Smooth muscle cell (in vitro differentiated cells): ENCODE results near the gene TUFT1. TPM values are rescaled to one million over a fixed set of nuclear protein-coding genes. Genes with fewer than 3 reads are reported as not detected.

Source experiments
- DNase-seq: peaks from one replicate; lab custom pipeline; 2025; ENCODE audit not compliant: unreplicated experiment; lab: John Stamatoyannopoulos, UW
- H2AFZ ChIP-seq: fragments of 200-600 bp; sonication (generic); 2 replicates; pipeline ENCODE4 v1.6.0; 2016; ENCODE audit warnings: antibody characterized with exemption, low read depth, mild to moderate bottlenecking
- H3F3A ChIP-seq: fragments of 200-600 bp; sonication (generic); 2 replicates; pipeline ENCODE4 v1.6.0; 2017; ENCODE audit warnings: antibody characterized with exemption, low read depth
- H3K27ac ChIP-seq: fragments of 200-600 bp; sonication (generic); 2 replicates; pipeline ENCODE4 v1.5.1; 2016; ENCODE audit warnings: low read depth, mild to moderate bottlenecking
- H3K27me3 ChIP-seq: fragments of 200-600 bp; sonication (generic); 2 replicates; pipeline ENCODE4 v1.6.1; 2016; ENCODE audit warnings: low read depth, mild to moderate bottlenecking
- H3K36me3 ChIP-seq: fragments of 200-600 bp; sonication (generic); 2 replicates; pipeline ENCODE4 v1.5.1; 2016; ENCODE audit warnings: low read depth
- H3K4me1 ChIP-seq: fragments of 200-600 bp; sonication (generic); 2 replicates; pipeline ENCODE4 v1.5.1; 2016; ENCODE audit warnings: low read depth
- H3K4me2 ChIP-seq: fragments of 200-600 bp; sonication (generic); 2 replicates; pipeline ENCODE4 v1.6.0; 2016; ENCODE audit warnings: mild to moderate bottlenecking
- H3K4me3 ChIP-seq: fragments of 200-600 bp; sonication (generic); 2 replicates; pipeline ENCODE4 v1.5.1; 2016; ENCODE audit warnings: mild to moderate bottlenecking
- H3K79me2 ChIP-seq: fragments of 200-600 bp; sonication (generic); 2 replicates; pipeline ENCODE4 v1.6.0; 2016; ENCODE audit warnings: low read depth, mild to moderate bottlenecking
- H3K9ac ChIP-seq: fragments of 200-600 bp; sonication (generic); 2 replicates; pipeline ENCODE4 v1.6.0; 2016; ENCODE audit warnings: low read depth
- H3K9me3 ChIP-seq: fragments of 200-600 bp; sonication (generic); replicated peaks from 2 replicates; pipeline ENCODE4 v1.5.1; 2016; ENCODE audit warnings: low read depth
- H4K20me1 ChIP-seq: fragments of 200-600 bp; sonication (generic); 2 replicates; pipeline ENCODE4 v1.6.0; 2016; ENCODE audit warnings: low read depth
- CTCF ChIP-seq: fragments of 200-600 bp; sonication (generic); IDR thresholded peaks from 2 replicates; pipeline ENCODE4 v1.5.1; 2017; ENCODE audit warnings: borderline replicate concordance, mild to moderate bottlenecking, antibody characterized with exemption; ENCODE audit not compliant: insufficient read depth, poor library complexity, severe bottlenecking
- WGBS: methylation state at CpG from one replicate; pipeline ENCODE4 v1.1.7; 2016; ENCODE audit warnings: low lambda C conversion rate; 5-methylcytosine and 5-hydroxymethylcytosine counted together
- polyA plus RNA-seq: library from polyadenylated mRNA; unstranded; fragments of >200 nt; fragmentation: Nextera tagmentation; extraction: Ambion mirVana; gene quantifications from 2 replicates; pipeline ENCODE4 v1.2.1, GENCODE V29; 2016
- total RNA-seq: library from RNA; depleted of rRNA; stranded (reverse); fragments of >200 nt; gene quantifications from 2 replicates; pipeline ENCODE4 v1.2.3, GENCODE V29; 2014

The TUFT1 gene
- total and polyA plus RNA-seq, 2 experiments from 2014 or later, result 15.1 to 20.0 TPM

GRCh38 chr1:151621351-151621750 is 81.2 kb downstream of the TUFT1 start:
- no peaks in the 10 kb centered on the region for H3K36me3 ChIP-seq
- peak overlapping the region; percentile 75 for H3K27ac ChIP-seq
- no peak for TF ChIP-seq CTCF
- no peak for DNase-seq
- peaks cover 41% of the 10 kb centered on the region for H3F3A ChIP-seq
- no peak overlapping the region for H3K4me3 ChIP-seq
- peaks cover 86% of the 10 kb centered on the region for H4K20me1 ChIP-seq
- H3K27me3 ChIP-seq, result no peaks in the 10 kb centered on the region
- H2AFZ ChIP-seq, result no peak overlapping the region
- WGBS, result 29% methylated on average over 2 of the region's 2 CpGs
- H3K79me2 ChIP-seq, result peaks cover 88% of the 10 kb centered on the region
- peaks cover 26% of the 10 kb centered on the region for H3K4me1 ChIP-seq
- peak overlapping the region; percentile 35 for H3K4me2 ChIP-seq
- no peaks in the 10 kb centered on the region for H3K9me3 ChIP-seq
- H3K9ac ChIP-seq, result no peak overlapping the region

GRCh38 chr1:151624783-151625182 is 84.7 kb downstream of the TUFT1 start:
- Histone ChIP-seq H3K9ac (no peak overlapping the region), H3F3A (peaks cover 27% of the 10 kb centered on the region), H3K9me3 (no peaks in the 10 kb centered on the region), H3K27ac (no peak overlapping the region), H3K4me1 (peaks cover 19% of the 10 kb centered on the region), H2AFZ (no peak overlapping the region), H4K20me1 (peaks cover 63% of the 10 kb centered on the region), H3K36me3 (no peaks in the 10 kb centered on the region), H3K4me2 (no peak overlapping the region), H3K4me3 (no peak overlapping the region), H3K27me3 (no peaks in the 10 kb centered on the region), H3K79me2 (peaks cover 90% of the 10 kb centered on the region)
- TF ChIP-seq CTCF, result no peak
- WGBS, result 86% methylated on average over 3 of the region's 3 CpGs
- no peak for DNase-seq

- Histone ChIP-seq H3K4me3 (no peak overlapping the region), H3K9ac (no peak overlapping the region), H3K27ac (no peak overlapping the region), H3F3A (peaks cover 8% of the 10 kb centered on the region), H3K27me3 (no peaks in the 10 kb centered on the region), H2AFZ (no peak overlapping the region), H3K36me3 (no peaks in the 10 kb centered on the region), H3K9me3 (no peaks in the 10 kb centered on the region), H4K20me1 (peaks cover 47% of the 10 kb centered on the region), H3K4me2 (no peak overlapping the region), H3K4me1 (peaks cover under 1% of the 10 kb centered on the region), H3K79me2 (peaks cover 93% of the 10 kb centered on the region)
- no peak for DNase-seq
- TF ChIP-seq CTCF, result no peak
- 96% methylated on average over 3 of the region's 3 CpGs for WGBS
These were observed 86.7 kb downstream of the TUFT1 start for GRCh38 chr1:151626740-151627334.

GRCh38 chr1:151629278-151629677 is 89.2 kb downstream of the TUFT1 start:
- peaks cover 85% of the 10 kb centered on the region for H3K79me2 ChIP-seq
- no peaks in the 10 kb centered on the region for H3K27me3 ChIP-seq
- no peak overlapping the region for H3K9ac ChIP-seq
- H3K4me2 ChIP-seq, result no peak overlapping the region
- H4K20me1 ChIP-seq, result peaks cover 38% of the 10 kb centered on the region
- H3K9me3 ChIP-seq, result no peaks in the 10 kb centered on the region
- no peak overlapping the region for H3K27ac ChIP-seq
- H3F3A ChIP-seq, result no peaks in the 10 kb centered on the region
- H2AFZ ChIP-seq, result no peak overlapping the region
- DNase-seq, result no peak
- WGBS, result 81% methylated on average over 9 of the region's 9 CpGs
- no peaks in the 10 kb centered on the region for H3K36me3 ChIP-seq
- no peak for TF ChIP-seq CTCF
- H3K4me3 ChIP-seq, result no peak overlapping the region
- peaks cover 6% of the 10 kb centered on the region for H3K4me1 ChIP-seq
